Loucy (cell line): ENCODE results near the gene FSTL5.

Source experiments
- CTCF ChIP-seq: fragments of 200-600 bp; sonication (generic); conservative IDR thresholded peaks from 2 replicates; pipeline ENCODE4 v1.5.1; 2014; ENCODE audit warnings: mild to moderate bottlenecking, antibody characterized with exemption, low read length
- EZH2phosphoT487 ChIP-seq: fragments of 200-600 bp; IDR thresholded peaks from 2 replicates; pipeline ENCODE4 v1.6.1; 2018; ENCODE audit warnings: antibody characterized with exemption, mild to moderate bottlenecking, moderate library complexity, borderline replicate concordance

GRCh38 chr4:161525121-161525520 is 638.7 kb downstream of the FSTL5 start:
- TF ChIP-seq EZH2phosphoT487 (no peak), CTCF (no peak)
